Nephron progenitor cell (in vitro differentiated cells): Measurements from ENCODE around the gene KSR1.

Experiments used
- DNase-seq: peaks from one replicate; pipeline ENCODE4 v3.0.0; 2021
- H3K27ac Mint-ChIP-seq: 2 replicates; pipeline ENCODE4 v1.8.0; 2021; ENCODE audit warnings: mild to moderate bottlenecking, moderate library complexity, mixed read lengths
- H3K27me3 Mint-ChIP-seq: 2 replicates; pipeline ENCODE4 v1.8.0; 2021; ENCODE audit warnings: mild to moderate bottlenecking, low read depth, mixed read lengths; ENCODE audit not compliant: poor library complexity
- H3K36me3 Mint-ChIP-seq: 2 replicates; pipeline ENCODE4 v1.8.0; 2021; ENCODE audit warnings: low read depth, mixed read lengths
- H3K4me1 Mint-ChIP-seq: 2 replicates; pipeline ENCODE4 v1.8.0; 2021; ENCODE audit warnings: mixed read lengths
- H3K4me3 Mint-ChIP-seq: 2 replicates; pipeline ENCODE4 v1.8.0; 2021; ENCODE audit warnings: mild to moderate bottlenecking, moderate library complexity, mixed read lengths
- H3K9me3 Mint-ChIP-seq: 2 replicates; pipeline ENCODE4 v1.8.0; 2021; ENCODE audit warnings: mild to moderate bottlenecking, moderate library complexity, mixed read lengths
- TF ChIP-seq, protein P1 (sequence below): fragments of 200-600 bp; sonication (generic); IDR thresholded peaks from 2 replicates; pipeline ENCODE4 v1.5.0; 2021; ENCODE audit warnings: antibody characterized with exemption

The KSR1 gene

DNA sequence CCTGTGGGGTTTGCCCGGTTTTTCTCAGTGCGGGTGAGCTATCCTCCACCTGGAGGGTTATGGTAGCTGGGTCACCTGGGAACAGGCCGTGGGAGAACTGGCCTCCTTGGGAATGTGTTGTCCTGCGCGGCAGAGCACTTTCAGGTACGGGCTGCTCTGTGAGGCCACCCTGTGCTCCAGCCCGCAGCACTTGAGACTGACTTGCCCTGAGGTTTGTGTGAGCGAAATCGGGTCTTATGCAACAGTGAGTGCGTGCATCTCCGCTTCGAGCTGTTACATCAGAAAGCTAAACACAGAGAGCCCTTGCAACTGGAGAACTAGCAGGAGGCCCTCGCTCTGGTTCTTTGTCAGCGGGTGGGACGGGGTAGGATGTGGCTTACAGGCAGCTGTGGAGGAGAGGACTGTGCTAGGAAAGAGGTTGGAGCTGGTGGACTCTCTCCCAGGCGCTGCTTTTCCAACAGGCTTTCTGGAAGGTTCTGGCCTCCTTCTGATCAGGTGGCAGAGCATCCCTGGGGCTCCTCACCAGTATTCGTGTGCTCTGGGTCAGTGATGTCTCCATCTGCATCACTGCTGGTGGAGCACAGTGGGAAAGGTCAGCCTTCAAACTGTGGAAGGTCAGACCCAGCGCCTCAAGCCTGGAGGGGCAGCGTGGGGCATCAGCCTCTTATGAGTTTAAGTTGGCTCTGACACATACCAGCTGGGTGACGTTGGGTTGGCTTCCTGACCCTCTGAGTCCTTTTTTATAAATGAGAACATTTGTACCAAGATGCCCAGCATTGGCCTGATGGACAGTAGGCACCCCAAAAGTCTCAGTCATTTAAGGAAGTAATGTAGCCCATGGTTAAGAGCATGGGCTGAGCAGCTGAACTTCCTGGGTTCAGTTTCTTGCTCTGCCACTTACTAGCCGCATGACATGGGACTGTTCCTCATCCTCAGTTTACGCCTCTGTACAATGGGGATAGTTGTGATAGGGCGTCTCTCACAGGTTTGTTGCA, 76.3 kb downstream of the KSR1 start:
- Mint-ChIP-seq H3K27me3 (peaks cover 3% of the 10 kb centered on the region), H3K4me1 (peaks cover 74% of the 10 kb centered on the region), H3K27ac (peak overlapping the region; percentile 32), H3K9me3 (no peaks in the 10 kb centered on the region), H3K36me3 (no peaks in the 10 kb centered on the region), H3K4me3 (no peak overlapping the region)
- TF ChIP-seq, protein P1, sequence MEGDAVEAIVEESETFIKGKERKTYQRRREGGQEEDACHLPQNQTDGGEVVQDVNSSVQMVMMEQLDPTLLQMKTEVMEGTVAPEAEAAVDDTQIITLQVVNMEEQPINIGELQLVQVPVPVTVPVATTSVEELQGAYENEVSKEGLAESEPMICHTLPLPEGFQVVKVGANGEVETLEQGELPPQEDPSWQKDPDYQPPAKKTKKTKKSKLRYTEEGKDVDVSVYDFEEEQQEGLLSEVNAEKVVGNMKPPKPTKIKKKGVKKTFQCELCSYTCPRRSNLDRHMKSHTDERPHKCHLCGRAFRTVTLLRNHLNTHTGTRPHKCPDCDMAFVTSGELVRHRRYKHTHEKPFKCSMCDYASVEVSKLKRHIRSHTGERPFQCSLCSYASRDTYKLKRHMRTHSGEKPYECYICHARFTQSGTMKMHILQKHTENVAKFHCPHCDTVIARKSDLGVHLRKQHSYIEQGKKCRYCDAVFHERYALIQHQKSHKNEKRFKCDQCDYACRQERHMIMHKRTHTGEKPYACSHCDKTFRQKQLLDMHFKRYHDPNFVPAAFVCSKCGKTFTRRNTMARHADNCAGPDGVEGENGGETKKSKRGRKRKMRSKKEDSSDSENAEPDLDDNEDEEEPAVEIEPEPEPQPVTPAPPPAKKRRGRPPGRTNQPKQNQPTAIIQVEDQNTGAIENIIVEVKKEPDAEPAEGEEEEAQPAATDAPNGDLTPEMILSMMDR: no peak
- DNase-seq: no peak

DNA sequence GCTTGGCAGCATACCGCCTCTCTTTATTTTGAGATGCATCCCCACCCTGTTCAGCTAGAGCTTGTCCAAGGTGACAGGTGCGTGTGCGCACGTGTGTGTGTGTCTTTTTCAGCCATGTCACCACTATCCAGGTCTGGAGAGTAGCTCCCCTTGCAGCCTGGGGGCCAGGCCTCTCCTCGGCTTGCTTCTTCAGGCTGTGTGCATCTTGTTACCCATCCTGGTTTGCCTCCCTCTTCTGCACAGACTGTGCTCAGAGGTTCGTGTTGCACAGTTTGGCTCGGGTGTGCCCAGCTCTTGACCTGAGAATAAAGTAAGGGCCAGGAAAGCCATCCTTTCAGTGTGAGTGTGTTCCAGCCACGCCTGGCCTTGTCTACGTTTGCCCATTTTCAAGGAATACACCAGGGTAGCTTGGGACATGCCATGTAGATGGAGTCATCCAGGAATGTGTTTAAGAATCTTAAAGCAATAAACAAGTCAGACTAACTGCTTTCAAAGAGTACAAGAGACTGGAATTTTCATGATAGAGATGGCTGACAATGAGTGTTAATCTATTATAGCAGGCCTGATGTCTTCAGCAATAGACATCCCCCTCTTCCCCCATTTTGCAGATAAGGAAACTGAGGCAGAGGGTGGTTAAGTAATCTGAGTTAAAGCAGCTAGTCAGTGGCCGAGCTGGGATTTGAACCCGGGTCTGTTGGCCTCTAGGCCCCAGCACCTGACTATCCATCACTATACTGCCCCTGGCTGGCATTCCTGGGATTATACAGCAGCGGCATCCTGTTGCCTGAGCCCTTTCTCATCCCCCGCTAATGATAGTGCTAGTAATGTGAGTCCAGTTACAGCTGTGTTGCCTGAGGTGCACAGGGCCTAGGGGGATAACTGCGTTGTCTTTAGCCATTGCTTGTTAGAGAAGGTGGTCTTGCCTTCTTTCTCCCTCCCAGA, 77.9 kb downstream of the KSR1 start:
- no peaks in the 10 kb centered on the region for H3K36me3 Mint-ChIP-seq
- TF ChIP-seq, protein P1: no peak
- peak overlapping the region; percentile 4 for H3K27ac Mint-ChIP-seq
- H3K27me3 Mint-ChIP-seq: peaks cover 3% of the 10 kb centered on the region
- H3K9me3 Mint-ChIP-seq: no peaks in the 10 kb centered on the region
- no peak overlapping the region for H3K4me3 Mint-ChIP-seq
- peaks cover 73% of the 10 kb centered on the region for H3K4me1 Mint-ChIP-seq
- no peak for DNase-seq

DNA sequence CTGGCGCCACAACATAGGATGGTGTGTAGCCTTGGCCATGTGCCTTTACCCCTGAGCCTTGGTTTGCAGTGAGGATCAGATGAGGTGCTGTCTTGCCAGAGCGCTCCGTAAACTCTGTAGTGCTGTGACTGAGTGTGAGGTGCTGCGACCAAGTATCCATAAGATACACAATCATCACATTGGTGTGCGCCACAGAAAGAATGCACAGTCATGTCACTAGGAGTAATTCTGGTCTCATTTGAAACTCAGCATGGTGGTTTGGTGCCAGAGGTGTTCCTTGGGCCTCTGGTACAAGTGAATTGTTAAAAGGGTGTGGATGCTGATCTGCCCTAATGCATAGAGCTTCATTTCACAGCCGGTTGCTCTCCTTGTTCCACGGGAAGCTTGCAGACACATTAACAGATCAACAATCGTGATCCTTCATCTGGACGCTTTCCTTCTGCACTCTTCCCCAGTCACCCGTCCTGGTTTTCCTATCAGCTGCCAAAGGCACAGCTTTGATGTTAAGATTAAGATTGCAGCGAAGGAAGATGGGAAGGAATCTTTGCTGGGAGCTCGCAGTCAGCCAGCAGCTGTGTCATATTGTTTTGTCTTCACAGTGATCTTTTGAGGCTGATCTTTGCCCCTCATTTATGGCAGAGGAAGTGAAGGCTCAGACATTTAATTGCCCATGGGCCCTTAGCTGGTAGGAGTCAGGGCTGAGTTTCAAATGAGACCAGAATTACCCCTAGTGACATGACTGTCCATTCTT, 79.1 kb downstream of the KSR1 start:
- Mint-ChIP-seq H3K4me3 (no peak overlapping the region), H3K4me1 (peaks cover 73% of the 10 kb centered on the region), H3K27ac (peak overlapping the region; percentile 95), H3K9me3 (no peaks in the 10 kb centered on the region), H3K36me3 (no peaks in the 10 kb centered on the region), H3K27me3 (peaks cover 3% of the 10 kb centered on the region)
- no peak for DNase-seq
- TF ChIP-seq, protein P1: no peak

DNA sequence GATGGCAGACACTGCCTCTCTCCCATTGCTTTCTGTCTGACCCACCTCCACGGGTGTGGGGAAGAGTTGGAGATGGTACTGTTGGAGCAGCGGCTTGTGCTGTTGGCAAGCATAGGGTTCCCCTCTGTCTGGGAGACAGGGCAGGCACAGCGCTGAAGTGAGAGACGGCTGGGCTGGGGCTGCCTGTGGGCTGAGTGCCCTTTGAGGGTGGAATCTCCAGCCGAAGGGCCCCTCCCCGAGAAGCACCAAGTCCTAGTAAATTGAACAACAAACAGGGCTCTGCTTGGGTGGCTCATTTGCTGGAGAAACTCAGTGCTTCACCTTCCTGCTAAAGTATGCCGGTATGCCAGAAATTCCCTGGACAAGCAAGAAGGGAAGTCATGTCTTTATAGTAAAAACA, 79.7 kb downstream of the KSR1 start:
- H3K4me1 Mint-ChIP-seq: peaks cover 73% of the 10 kb centered on the region
- H3K9me3 Mint-ChIP-seq: no peaks in the 10 kb centered on the region
- DNase-seq: no peak
- H3K4me3 Mint-ChIP-seq: no peak overlapping the region
- no peaks in the 10 kb centered on the region for H3K36me3 Mint-ChIP-seq
- H3K27ac Mint-ChIP-seq: peak overlapping the region; percentile 95
- peaks cover 7% of the 10 kb centered on the region for H3K27me3 Mint-ChIP-seq
- TF ChIP-seq, protein P1: no peak

DNA sequence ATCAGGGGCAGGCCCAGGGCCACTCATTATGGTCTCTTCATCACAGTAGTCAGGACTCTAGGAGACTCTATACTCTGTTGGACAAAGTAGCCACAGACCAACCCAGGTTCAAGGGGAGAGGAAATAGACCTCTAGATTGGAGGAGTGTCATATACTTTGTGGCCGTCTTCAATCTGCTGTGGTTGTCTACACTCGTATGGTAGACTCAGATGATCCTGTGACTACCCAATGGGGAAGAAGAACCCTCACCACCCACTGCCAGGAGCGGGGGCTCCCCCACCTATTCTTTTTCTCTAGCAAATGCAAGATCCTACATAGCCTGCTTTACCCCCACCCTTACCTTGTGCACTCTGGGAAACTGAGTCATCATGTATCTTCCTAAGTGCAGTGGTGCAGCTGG, 80.5 kb downstream of the KSR1 start:
- TF ChIP-seq, protein P1: no peak
- Mint-ChIP-seq H3K27ac (peak overlapping the region; percentile 33), H3K4me3 (no peak overlapping the region), H3K27me3 (peaks cover 7% of the 10 kb centered on the region), H3K36me3 (no peaks in the 10 kb centered on the region), H3K9me3 (no peaks in the 10 kb centered on the region), H3K4me1 (peaks cover 69% of the 10 kb centered on the region)
- no peak for DNase-seq
